Stimulated activated naive CD4-positive, alpha-beta T cell treated with Interleukin-2 at 50 U/mL for 16 hours (primary cell): ENCODE data around the gene CPD.
"Not testable (repeated sequence)": the region's sequence is repeated elsewhere in the genome, so short reads cannot be mapped to it uniquely, and the experiment has no call there.

Experiments used
- DNase-seq: peaks from one replicate; lab custom pipeline; 2025; lab: John Stamatoyannopoulos, UW

CPD gene

GRCh38 chr17:30388321-30389179, 9.8 kb downstream of the CPD start:
- DNase-seq: no peak

GRCh38 chr17:30389756-30390300, 11.1 kb downstream of the CPD start:
- no peak for DNase-seq

DNA sequence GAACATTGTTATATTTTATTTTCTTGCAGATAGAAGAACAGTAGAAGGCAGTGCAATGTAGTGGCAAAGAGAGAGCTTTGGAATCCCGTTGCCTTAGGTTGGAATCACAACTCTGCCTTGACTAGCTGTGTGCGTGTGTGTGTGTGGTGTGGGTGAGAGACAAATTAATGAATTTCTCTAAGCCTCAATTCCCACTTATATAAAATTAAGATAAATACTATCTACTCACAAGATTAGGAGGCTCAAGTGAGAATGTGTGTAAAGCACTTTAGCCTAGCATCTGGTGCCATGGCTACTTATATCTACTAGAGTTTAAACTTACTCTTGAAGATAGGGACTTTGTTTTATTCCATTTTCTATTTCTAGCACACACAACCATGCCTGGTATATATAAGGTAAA, 12.8 kb downstream of the CPD start:
- DNase-seq: no peak

DNA sequence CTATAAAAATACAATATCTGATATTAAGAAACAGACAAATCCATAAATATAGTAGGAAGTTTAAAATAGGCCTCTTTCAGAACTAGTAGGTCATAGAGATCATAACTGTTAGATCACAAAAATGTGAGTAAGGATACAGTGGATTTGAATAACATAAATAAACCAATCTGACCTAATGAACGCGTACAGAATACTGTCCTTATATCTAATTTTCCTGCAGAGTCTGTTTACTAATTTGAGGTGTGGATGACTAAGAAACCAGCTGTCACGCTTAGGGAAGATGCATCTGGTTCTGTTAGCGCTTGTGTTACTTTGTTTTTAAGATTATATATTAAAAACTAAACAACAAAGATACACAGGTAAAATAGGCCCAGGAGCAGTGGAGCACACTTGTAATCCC, 14.8 kb downstream of the CPD start:
- DNase-seq: no peak

GRCh38 chr17:30393911-30394867, 15.5 kb downstream of the CPD start:
- DNase-seq: no peak

GRCh38 chr17:30395398-30396022, 16.8 kb downstream of the CPD start:
- no peak for DNase-seq

GRCh38 chr17:30396129-30396528, 17.4 kb downstream of the CPD start:
- no peak for DNase-seq

DNA sequence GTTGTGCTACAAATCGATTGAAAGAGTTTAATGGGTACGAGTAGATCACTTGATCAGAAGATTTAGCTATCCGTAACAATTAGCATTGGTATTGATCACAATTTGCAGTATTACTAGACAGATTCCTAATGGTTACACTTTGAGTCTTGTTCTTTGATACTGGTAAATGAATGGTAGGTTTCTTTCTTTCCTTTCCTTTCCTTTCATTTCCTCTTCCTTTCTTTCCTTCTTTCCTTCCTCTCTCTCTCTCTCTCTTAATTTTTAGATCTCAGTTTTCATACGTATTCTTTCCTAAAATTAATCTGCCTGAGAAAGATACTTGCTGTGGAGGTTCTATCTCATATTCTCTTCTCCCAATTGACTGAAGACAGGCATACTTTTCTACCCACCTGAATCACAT, 17.9 kb downstream of the CPD start:
- no peak for DNase-seq

- DNase-seq: no peak
These were observed 19.8 kb downstream of the CPD start for GRCh38 chr17:30398328-30399041.

DNA sequence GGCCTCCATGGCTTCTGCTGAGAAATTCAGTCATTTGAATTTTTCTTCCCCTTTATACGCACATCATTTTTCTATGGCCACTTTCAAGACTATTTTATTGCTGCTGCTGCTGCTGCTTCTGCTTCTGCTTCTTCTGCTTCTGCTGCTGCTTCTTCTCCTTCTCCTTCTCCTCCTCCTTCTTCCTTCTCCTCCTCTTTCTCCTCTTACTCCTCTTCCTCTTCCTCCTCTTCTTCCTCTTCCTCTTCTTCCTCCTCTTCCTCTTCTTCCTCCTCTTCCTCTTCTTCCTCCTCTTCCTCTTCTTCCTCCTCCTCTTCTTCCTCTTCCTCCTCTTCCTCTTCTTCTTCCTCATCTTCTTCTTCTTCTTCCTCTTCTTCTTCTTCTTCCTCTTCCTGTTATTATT, 22.4 kb downstream of the CPD start:
- DNase-seq: no peak

GRCh38 chr17:30405161-30405560, 26.4 kb downstream of the CPD start:
- DNase-seq: no peak

- not testable (repeated sequence) for DNase-seq
These were observed 31.9 kb downstream of the CPD start for GRCh38 chr17:30410627-30411026.

DNA sequence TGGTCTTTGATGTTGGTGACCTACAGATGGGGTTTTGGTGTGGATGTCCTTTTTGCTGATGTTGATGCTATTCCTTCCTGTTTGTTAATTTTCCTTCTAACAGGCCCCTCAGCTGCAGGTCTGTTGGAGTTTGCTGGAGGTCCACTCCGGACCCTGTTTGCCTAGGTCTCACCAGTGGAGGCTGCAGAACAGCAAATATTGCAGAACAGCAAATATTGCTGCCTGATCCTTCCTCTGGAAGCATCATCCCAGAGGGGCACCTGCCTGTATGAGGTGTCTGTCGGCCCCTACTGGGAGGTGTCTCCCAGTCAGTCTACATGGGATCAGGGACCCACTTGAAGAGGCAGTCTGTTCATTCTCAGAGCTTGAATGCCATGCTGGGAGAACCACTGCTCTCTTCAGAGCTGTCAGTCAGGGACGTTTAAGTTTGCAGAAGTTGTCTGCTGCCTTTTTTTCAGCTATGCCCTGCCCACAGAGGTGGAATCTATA, 33.3 kb downstream of the CPD start:
- DNase-seq: not testable (repeated sequence)

- no peak for DNase-seq
These were observed 34.4 kb downstream of the CPD start for GRCh38 chr17:30413109-30413508.

DNA sequence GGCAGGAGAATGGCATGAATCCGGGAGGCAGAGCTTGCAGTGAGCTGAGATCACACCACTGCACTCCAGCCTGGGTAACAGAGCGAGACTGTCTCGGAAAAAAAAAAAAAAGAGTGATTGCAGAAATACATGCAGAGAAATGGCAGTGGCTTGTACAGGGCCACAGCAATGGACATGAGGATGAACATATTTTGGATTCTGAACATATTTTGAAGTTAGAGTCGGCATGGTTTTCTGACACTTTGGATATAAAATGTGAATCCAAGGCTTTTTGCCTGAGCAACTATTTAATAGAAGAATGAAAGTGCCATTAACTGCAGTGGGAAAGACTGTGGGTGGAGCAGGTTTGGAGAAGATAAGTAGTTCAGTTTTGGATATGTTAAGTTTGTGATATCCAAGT, 35.8 kb downstream of the CPD start:
- DNase-seq: no peak

DNA sequence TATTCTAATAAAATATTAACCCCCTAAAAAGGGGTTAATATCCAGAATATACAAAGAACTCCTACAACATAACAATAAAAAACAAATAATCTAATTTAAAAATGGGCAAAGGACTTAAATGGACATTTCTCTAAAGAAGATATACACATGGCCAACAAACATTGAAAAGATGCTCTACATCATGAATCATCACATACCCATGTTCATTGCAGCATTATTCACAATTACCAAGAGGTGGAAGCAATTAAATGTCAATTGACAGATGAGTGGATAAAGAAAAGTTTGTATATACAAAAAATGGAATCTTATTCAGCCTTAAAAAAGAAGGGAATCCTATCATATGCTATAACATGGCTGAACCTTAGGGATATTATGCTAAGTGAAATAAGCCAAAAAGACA, 36.8 kb downstream of the CPD start:
- no peak for DNase-seq

DNA sequence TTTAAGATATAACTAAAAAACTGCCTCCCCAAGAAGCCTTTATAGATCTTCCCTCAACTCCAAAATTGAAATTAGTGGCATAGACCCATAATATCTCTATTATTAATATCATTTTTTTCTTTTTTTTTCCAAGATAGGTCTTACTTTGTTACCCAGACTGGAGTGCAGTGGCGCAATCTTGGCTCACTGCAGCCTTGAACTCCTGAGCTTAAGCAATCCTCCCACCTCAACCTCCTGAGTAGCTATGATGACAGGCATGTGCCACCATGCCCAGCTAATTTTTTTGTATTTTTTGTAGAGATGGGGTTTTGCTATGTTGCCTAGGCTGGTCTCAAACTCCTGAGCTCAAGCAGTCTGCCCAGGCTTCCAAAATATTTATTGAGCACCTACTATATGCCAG, 39.3 kb downstream of the CPD start:
- DNase-seq: not testable (repeated sequence)

GRCh38 chr17:30421592-30421991, 42.9 kb downstream of the CPD start:
- no peak for DNase-seq

DNA sequence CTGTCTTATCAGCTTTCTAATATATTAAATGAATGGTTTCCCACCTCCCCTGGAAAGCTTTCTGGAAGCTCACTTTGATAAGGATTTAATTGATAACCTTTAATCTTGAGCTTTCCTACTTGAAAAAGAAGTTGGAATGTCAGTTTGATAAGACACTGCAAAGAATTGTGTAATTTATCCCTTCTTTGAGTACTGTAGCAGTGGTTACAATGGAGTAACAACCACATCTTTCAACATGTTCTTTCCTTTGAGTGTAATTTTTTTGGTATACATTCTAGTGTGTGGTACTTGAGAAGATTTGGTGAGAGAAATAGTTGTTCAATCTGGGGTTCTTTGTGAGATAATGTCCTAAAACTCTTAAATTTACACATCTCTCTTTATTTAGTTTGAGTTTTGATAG, 43.4 kb downstream of the CPD start:
- no peak for DNase-seq

DNA sequence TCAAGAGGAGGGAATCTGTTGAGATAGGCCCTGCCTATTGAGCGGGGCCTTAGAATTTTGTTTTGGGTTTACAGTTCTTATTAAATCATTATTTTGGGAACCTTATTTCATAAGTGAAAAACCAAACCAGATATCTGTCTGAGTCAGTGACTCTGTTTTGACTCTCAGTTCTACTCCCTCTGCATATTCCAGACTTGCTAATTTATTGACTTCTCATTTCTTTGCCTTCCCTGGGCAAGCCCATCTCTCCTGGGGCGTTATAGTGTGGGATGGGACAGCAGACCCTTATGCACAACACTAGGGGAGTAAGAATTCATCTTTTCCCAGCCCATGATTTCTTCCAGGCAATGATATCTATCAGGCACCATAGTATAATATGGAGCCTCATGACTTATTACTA, 45.7 kb downstream of the CPD start:
- no peak for DNase-seq

GRCh38 chr17:30426292-30426691, 47.6 kb downstream of the CPD start:
- no peak for DNase-seq
